Ecto neural progenitor cell (in vitro differentiated cells): ENCODE measurements around the gene GPC6.
"Not testable (repeated sequence)": the region's sequence is repeated elsewhere in the genome, so short reads cannot be mapped to it uniquely, and the experiment has no call there.

ENCODE experiments used
- DNase-seq: peaks from one replicate; pipeline ENCODE4 v3.0.0-alpha.2; 2018; ENCODE audit warnings: low spot score

GPC6 gene

GRCh38 chr13:94172416-94172815, 945.8 kb downstream of the GPC6 start:
- no peak for DNase-seq

GRCh38 chr13:94173312-94173854, 946.8 kb downstream of the GPC6 start:
- no peak for DNase-seq

GRCh38 chr13:94174009-94174408, 947.4 kb downstream of the GPC6 start:
- DNase-seq = no peak

- DNase-seq = no peak
These were observed 948.5 kb downstream of the GPC6 start for GRCh38 chr13:94175076-94175475.

- DNase-seq = no peak
These were observed 950.0 kb downstream of the GPC6 start for GRCh38 chr13:94176561-94176960.

GRCh38 chr13:94177041-94177440, 950.4 kb downstream of the GPC6 start:
- no peak for DNase-seq

GRCh38 chr13:94178625-94179244, 952.1 kb downstream of the GPC6 start:
- DNase-seq = no peak

GRCh38 chr13:94181461-94182107, 955.0 kb downstream of the GPC6 start:
- no peak for DNase-seq

- DNase-seq = no peak
These were observed 955.7 kb downstream of the GPC6 start for GRCh38 chr13:94182185-94182761.

- DNase-seq = no peak
These were observed 959.9 kb downstream of the GPC6 start for GRCh38 chr13:94186470-94186869.

GRCh38 chr13:94188201-94188854, 961.7 kb downstream of the GPC6 start:
- no peak for DNase-seq

- DNase-seq = peak; percentile 63
These were observed 965.9 kb downstream of the GPC6 start for GRCh38 chr13:94192431-94192975.

GRCh38 chr13:94195715-94196114, 969.1 kb downstream of the GPC6 start:
- no peak for DNase-seq

- no peak for DNase-seq
These were observed 969.8 kb downstream of the GPC6 start for GRCh38 chr13:94196413-94196812.

- DNase-seq = no peak
These were observed 972.1 kb downstream of the GPC6 start for GRCh38 chr13:94198681-94199080.

- DNase-seq = no peak
These were observed 972.5 kb downstream of the GPC6 start for GRCh38 chr13:94199135-94199534.

GRCh38 chr13:94201022-94201421, 974.4 kb downstream of the GPC6 start:
- DNase-seq = no peak

GRCh38 chr13:94204163-94204562, 977.6 kb downstream of the GPC6 start:
- DNase-seq = no peak

- no peak for DNase-seq
These were observed 978.3 kb downstream of the GPC6 start for GRCh38 chr13:94204946-94205345.

GRCh38 chr13:94205896-94206295, 979.3 kb downstream of the GPC6 start:
- DNase-seq = no peak

GRCh38 chr13:94209117-94209516, 982.5 kb downstream of the GPC6 start:
- no peak for DNase-seq

- DNase-seq = not testable (repeated sequence)
These were observed 983.3 kb downstream of the GPC6 start for GRCh38 chr13:94209913-94210312.

GRCh38 chr13:94210816-94211215, 984.2 kb downstream of the GPC6 start:
- no peak for DNase-seq
